ENCODE measurements around the gene TFAP2C.
"Not testable (repeated sequence)": the region's sequence is repeated elsewhere in the genome, so short reads cannot be mapped to it uniquely, and the experiment has no call there.

Gene TFAP2C

DNA sequence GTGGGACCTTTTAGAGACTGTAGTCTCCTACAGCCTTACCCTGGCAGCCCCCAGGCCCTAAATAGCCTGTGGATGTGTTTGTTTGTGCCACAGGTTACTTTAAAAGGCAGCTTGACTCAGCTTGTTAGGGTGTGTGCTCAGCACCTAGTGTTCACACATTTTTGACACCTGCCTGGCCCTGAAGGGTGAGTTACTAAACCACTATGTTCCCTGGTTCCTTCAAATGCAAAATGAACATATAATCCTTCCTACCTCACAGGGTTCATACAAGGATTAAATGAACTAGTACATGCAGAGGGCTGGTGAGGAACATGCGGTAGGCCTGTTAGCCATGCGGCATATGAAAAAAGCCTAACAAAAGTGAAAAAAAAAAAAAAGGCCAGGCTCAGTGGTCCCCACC is 14.9 kb upstream of the TFAP2C start:
- in situ Hi-C loops (cut with HindIII; ENCODE audit: low sequenced_read_pairs): no loop called here

GRCh38 chr20:56616716-56617115 is 12.4 kb upstream of the TFAP2C start:
- in situ Hi-C loops (cut with HindIII; ENCODE audit: low sequenced_read_pairs): no loop called here

- in situ Hi-C loops (cut with HindIII; ENCODE audit: low sequenced_read_pairs): no loop called here
Measured at GRCh38 chr20:56617489-56617888, 11.6 kb upstream of the TFAP2C start.

GRCh38 chr20:56621730-56622129 is 7.4 kb upstream of the TFAP2C start:
- in situ Hi-C loops (cut with HindIII; ENCODE audit: low sequenced_read_pairs): no loop called here

DNA sequence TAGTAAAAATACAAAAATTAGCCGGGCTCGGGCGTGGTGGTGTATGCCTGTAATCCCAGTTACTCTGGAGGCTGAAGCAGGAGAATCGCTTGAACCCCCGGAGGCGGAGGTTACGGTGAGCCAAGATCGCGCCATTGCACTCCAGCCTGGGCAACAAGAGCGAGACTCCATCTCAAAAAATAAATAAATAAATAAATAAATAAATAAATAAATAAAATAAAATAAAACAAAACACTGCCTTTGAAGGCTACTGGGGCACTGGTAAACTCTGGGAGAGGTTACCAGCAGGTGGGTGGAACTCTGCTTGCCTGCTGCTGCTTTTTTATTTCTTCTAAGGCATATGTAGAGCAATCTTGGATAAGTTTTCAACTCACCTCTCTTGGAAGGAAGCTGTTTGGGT is 5.2 kb upstream of the TFAP2C start:
- in situ Hi-C loops (cut with HindIII; ENCODE audit: low sequenced_read_pairs): not testable (repeated sequence)

DNA sequence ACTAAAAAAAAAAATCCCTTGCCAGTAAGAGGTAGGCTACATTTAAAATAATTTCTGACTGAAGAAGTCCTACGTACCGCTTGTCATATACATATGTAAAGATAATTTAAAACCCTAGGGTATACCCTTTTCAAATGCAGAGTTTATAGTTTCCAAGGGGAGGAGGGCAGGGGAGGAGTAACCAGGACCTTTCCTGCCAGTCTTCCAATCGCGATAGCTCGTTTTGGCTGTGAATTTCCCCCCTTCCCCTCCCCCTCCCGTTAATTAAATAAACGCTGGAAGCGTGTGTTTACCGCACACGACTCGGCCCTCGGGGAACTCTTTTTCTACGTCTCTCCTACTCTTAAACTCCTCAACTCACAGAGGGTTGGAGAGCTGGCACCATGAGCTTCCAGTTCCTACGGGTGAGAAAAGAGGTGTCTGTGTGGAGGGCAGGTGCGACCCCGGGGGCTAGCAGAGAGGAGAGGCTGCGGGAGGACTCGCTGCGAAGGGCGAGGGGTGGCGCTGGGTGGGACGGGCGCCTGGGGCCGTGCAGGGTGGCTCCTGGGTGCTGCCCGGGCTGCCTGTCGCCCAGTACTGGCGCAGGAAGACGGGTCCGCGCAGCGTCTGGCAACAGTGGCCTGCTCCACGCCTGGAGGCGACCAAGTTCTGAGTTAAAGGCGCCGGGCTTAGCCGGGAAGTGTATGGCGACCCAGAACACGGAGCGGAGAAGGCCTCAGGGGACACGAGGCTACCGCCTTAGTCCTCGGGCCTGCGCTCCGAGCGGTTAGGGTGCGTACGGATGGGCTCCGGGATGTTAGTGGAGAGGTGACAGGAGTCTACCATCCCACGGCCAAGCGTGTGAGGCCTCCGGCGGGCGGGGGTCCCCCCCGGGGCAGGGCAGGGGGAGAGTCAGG is 4.1 kb upstream of the TFAP2C start:
- in situ Hi-C loops (cut with HindIII; ENCODE audit: low sequenced_read_pairs): no loop called here

- in situ Hi-C loops (cut with HindIII; ENCODE audit: low sequenced_read_pairs): no loop called here
Measured at GRCh38 chr20:56625837-56626236, 3.3 kb upstream of the TFAP2C start.

DNA sequence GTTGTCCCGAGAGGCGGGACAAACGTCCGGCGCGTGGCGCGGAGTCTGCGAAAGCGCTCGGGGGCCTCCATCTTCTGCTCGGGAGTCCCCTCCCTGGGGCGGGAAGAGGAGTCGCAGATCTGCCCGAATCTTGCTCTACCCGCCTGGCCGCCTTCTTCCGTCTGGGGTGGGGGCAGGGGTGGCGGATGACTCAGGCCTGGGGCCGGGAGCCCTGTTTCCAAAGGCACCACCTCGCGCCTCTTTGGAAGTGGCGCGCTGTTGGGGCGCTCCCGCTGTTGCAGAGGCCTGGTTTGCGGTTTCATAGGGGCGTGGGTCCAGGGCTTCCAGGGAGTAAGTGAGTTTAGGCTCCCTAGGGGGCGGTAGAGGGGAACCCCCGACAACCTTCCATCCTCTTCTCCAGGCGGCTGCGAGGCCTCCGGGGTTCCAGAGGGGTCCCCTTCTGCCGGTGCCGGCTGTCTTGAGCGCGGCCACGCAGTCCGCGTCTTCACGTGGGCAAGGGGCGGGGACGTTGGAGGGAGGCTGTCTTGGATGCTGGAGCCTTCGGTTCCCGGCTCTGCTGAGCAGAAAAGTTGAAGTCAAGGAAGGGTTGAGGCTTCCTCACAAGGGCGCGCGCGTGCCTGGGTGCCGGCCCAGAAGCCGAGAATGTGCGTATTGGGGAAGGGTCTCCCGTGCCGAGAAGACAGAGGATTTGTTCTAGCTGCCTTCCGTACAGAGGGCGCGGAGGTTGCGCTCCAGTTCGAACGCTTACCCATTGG is 2.6 kb upstream of the TFAP2C start:
- in situ Hi-C loops (cut with HindIII; ENCODE audit: low sequenced_read_pairs): no loop called here

GRCh38 chr20:56627122-56628014 is 1.7 kb upstream of the TFAP2C start:
- in situ Hi-C loops (cut with HindIII; ENCODE audit: low sequenced_read_pairs): no loop called here

- in situ Hi-C loops (cut with HindIII; ENCODE audit: low sequenced_read_pairs): no loop called here
Measured at GRCh38 chr20:56628015-56628872, 862 bp upstream of the TFAP2C start.

DNA sequence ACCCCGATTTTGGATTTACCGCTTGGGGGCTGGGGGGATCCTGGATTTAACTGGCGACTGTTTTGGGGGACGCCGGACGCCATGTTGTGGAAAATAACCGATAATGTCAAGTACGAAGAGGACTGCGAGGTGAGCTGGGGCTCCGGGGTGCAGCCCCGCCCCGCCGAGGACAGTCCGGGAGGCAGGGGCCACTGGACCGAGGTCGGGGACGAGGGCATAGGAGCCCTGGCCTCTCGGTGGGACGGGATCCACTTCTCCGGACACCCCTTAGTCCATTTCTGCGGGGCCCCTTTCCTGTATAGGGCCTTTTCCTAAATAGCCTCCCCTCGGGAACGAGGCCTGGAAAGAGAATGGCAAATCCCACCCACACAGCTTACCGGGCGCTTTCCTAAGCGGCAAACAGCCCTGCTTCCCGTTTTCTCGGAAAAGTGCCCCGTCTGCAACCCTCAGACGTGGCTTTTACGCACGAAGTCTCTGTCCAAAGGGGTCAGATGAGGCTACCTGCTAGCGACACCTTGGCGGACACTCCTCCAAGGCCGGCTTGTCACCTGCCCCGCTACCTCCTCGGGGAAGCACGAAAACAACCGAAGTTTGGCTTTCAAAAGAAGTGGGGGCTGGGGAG is 469 bp downstream of the TFAP2C start:
- in situ Hi-C loops (cut with HindIII; ENCODE audit: low sequenced_read_pairs): no loop called here

DNA sequence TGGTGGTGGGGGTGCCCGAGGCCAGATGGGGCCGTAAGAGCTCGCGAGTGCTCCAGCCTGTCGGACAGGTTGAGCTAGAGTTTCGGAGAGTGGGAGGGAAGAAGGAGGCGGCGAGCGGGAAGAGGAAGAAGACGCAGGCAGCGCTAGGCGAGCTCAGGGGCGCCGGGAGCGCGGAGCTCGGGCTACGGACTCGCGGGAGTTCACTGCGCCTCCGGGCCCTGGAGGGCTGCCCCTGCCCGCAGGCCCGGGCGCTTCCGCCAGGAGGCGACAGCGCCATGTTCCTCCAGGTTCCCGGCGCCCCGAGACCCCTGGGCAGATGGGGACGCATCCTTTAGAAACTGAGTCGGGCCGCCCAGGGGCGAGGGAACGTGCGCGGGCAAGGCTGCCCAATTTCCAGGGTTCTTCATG is 984 bp downstream of the TFAP2C start:
- in situ Hi-C loops (cut with HindIII; ENCODE audit: low sequenced_read_pairs): no loop called here

DNA sequence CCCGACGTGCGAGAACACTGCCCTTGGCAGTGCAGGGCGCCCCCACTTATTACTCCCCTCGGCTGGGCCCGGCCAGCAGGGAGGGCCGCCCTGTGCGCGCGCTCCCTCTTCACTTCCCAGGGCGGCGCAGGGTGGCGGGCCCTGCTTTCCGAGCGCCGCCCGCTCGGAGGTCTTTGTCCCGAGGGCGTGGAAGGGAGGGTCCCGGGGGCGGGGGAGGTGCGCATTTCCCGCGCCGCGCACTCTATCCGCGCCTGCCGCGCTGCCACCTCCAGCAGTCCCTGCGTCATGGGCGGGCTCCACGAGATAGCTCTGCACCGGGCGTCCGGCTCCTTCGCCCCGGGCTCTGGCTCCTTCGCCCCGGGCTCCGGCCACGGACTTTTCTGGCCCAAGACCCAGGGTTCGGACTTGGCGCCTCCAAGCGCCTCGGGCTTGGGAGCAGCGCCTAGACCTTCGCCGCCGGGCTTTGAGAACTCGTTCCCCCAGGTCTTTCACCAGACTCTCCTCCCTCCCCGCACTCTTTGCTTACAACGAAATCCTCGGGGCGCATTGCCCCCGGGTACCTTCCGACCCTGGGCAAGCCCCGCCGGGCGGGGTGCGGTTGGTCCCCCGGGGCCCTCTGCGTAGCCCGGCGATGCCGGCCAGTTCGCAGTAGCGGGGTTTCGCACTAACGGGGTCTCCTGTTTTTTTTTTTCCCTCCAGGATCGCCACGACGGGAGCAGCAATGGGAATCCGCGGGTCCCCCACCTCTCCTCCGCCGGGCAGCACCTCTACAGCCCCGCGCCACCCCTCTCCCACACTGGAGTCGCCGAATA is 1.6 kb downstream of the TFAP2C start:
- in situ Hi-C loops (cut with HindIII; ENCODE audit: low sequenced_read_pairs): no loop called here

GRCh38 chr20:56631318-56631989 is 2.3 kb downstream of the TFAP2C start:
- in situ Hi-C loops (cut with HindIII; ENCODE audit: low sequenced_read_pairs): no loop called here

DNA sequence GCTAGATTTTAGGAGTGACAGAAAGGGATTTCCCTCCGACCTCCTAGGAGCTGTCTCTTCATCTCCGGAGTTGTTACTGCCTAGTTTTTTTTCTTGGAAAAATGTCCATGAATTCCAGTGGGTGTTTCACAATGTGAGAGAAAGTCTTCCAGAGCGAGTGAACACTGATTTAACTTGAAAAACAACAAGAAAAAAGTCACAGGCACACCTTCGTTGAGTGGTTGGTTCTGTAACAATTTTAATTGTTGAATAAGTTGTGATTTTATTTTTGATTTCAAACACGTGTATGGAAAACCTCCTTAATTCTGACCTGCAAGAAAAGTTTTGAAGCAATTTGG is 2.9 kb downstream of the TFAP2C start:
- in situ Hi-C loops (cut with HindIII; ENCODE audit: low sequenced_read_pairs): no loop called here

DNA sequence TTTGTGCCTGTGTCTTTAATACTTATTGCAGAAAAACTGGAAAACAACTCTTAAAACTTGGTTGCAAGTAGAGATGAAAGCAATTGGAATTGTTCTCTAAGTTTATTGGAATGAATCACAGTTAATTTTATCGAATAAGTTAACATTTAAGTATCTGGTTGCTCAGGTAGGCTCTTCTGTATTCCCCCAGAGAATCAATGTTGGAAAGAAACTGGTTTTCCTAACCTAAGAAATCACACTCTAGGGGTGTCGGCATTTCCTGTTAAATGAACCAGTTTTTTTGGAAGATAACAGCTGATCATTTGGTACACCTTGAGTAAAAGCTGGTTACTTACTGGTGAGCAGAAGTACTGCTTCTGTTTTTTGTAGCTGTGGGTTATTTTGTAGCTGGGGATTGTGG is 5.2 kb downstream of the TFAP2C start:
- in situ Hi-C loops (cut with HindIII; ENCODE audit: low sequenced_read_pairs): no loop called here

- in situ Hi-C loops (cut with HindIII; ENCODE audit: low sequenced_read_pairs): no loop called here
Measured at GRCh38 chr20:56634735-56635385, 5.8 kb downstream of the TFAP2C start.

DNA sequence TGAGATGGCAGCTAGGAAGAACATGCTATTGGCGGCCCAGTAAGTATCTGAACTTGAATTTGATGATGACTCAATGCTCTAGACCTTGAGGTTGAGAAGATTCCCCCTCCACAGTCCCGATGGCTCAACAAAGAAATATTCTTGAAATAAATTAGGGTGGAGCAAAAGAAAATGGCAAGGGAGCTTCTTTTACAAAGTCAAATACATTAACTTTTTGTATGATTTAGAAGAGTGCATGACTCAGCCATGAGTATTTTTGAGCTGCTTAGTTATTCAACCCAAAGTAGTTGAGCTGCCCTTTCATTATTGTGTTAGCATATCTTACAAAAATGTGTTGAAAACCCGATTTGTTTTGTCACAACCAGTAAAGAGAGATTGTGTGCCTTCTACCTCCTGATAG is 7.6 kb downstream of the TFAP2C start:
- in situ Hi-C loops (cut with HindIII; ENCODE audit: low sequenced_read_pairs): no loop called here

Data from endothelial cell of hepatic sinusoid (primary cell).